ENCODE data around the gene LRGUK. TPM values are rescaled to one million over a fixed set of nuclear protein-coding genes. Genes with fewer than 3 reads are reported as not detected.
"Not testable (repeated sequence)": the region's sequence is repeated elsewhere in the genome, so short reads cannot be mapped to it uniquely, and the experiment has no call there.

Gene LRGUK
- total RNA-seq (0.89 TPM), polyA plus RNA-seq (ENCODE audit: insufficient read depth in 1 of 8, insufficient read length in 8 of 8, low replicate concordance in 1 of 8) (1 to 10 TPM in 1 of 8 donors, under 1 TPM in 7; 0.23 to 1.0 (median 0.35) TPM)
- long read RNA-seq, donor 1, result 0 reads
- long read RNA-seq, donor 2, result 0 reads
- long read RNA-seq, donor 3, result 0 reads
- long read RNA-seq, donor 4, result 0 reads
- long read RNA-seq, donor 5, result 0 reads
- long read RNA-seq, donor 6, result 0 reads
- long read RNA-seq, donor 7, result 0 reads
- long read RNA-seq, donor 8, result 0 reads
- long read RNA-seq, donor 9, result 0 reads
- long read RNA-seq, donor 10, result 0 reads
- long read RNA-seq, donor 11, result 0 reads

DNA sequence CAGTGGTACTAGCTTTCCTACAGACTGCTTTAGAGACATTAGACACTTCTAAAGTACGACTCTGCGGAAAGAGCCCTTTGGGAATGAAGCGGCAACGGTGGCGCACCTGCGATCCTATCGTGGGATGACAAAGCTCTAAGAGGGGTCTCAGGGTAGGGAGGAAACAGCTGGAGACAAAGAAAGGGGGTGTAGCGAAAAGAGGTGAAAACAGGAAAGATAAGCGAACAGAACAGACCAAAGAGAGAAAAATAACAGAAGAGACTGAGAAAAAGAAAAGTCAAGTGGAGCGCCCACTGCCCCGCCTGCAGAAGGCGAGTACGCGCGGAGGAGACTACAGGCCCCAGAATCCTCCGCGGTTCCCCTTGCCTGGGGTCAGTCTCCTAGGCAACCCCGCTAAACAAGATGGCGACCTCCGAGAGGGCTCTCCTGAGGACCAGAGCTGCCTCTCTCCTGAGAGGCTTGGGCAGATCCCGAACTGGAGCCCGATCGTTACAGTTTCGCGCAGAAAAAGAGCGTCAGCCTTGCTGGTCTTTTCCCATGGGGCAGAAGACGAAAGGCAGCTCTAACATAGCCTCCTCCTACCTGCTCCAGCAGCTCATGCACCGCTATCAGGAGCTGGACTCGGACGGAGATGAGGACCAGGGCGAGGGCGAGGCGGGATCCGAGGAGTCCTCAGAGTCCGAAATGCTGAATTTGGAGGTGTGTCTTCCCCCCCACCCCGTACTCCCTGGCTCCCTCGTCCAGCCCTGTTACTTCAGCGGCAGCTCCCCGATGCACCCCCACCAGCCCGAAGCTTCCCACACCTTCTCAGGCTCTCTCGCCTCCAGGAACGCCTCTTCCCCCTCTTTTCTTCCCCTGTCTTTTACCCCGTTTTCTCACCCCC is at the start of gene LRGUK:
LRGUK (plus strand) TSS at position 375 of the 883 bp plus-strand sequence; CDS start at position 403, 28 bp downstream.
- peak within 1 kb of the TSS; percentile 65 for H3K4me3 ChIP-seq (ENCODE audit: low read length)
- H3K27me3 ChIP-seq (ENCODE audit: control insufficient read depth, insufficient read depth, low read length), result no peaks in the 10 kb centered on the region
- H3K27ac ChIP-seq (ENCODE audit: low read length), result no peak within 1 kb of the TSS
- H3K4me1 ChIP-seq (ENCODE audit: control insufficient read depth, insufficient read depth, low read length), result peaks cover 9% of the 10 kb centered on the region
- DNase-seq, result peak; percentile 92
- no peaks in the 10 kb centered on the region for H3K36me3 ChIP-seq (ENCODE audit: control insufficient read depth, insufficient read depth, low read length)
- no peaks in the 10 kb centered on the region for H3K9me3 ChIP-seq (replicated peaks; ENCODE audit: control insufficient read depth, low read depth, low read length)
- WGBS (ENCODE audit: insufficient coverage), result under 1% methylated on average over 38 of the region's 43 CpGs

GRCh38 chr7:134077560-134077959 is 49.6 kb upstream of the LRGUK start:
- not testable (repeated sequence) for H3K4me3 ChIP-seq (ENCODE audit: low read length); H3K9me3 ChIP-seq (replicated peaks; ENCODE audit: control insufficient read depth, low read depth, low read length); H3K27ac ChIP-seq (ENCODE audit: low read length); H3K4me1 ChIP-seq (ENCODE audit: control insufficient read depth, insufficient read depth, low read length); DNase-seq; H3K27me3 ChIP-seq (ENCODE audit: control insufficient read depth, insufficient read depth, low read length); H3K36me3 ChIP-seq (ENCODE audit: control insufficient read depth, insufficient read depth, low read length)
- 100% methylated on average over 1 of the region's 2 CpGs for WGBS (ENCODE audit: insufficient coverage)

- no peaks in the 10 kb centered on the region for H3K4me1 ChIP-seq (ENCODE audit: control insufficient read depth, insufficient read depth, low read length)
- WGBS (ENCODE audit: insufficient coverage), result 54% methylated on average over 2 of the region's 2 CpGs
These were observed 48.1 kb upstream of the LRGUK start for GRCh38 chr7:134078991-134079390.

DNA sequence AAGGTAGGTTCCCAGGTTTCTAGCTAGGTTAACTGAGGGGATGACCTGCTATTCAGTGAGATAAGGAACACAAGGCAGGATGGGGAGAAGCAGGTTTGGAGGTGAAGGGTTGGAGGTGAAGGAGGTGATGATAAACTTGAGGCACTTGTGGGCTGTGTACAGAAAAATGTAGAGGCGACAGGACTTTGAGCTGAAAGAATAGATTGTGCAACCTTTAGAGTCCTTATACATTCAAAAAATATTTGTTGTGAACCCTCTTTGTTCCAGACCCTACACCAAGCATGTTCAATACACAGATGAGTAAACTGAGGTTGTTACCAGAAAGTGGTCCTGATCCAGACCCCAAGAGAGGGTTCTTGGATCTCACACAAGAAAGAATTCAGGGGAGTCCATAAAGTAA is 45.4 kb upstream of the LRGUK start:
- Histone ChIP-seq H3K4me3 (ENCODE audit: low read length) (no peak overlapping the region), H3K9me3 (replicated peaks; ENCODE audit: control insufficient read depth, low read depth, low read length) (no peaks in the 10 kb centered on the region), H3K27me3 (ENCODE audit: control insufficient read depth, insufficient read depth, low read length) (no peaks in the 10 kb centered on the region), H3K27ac (ENCODE audit: low read length) (no peak overlapping the region), H3K4me1 (ENCODE audit: control insufficient read depth, insufficient read depth, low read length) (no peaks in the 10 kb centered on the region), H3K36me3 (ENCODE audit: control insufficient read depth, insufficient read depth, low read length) (no peaks in the 10 kb centered on the region)
- no peak for DNase-seq
- no CpG with 5 or more reads among the region's 1 CpG for WGBS (ENCODE audit: insufficient coverage)

More at GRCh38 chr7:134078991-134079390, 48.1 kb upstream of the LRGUK start:
- Histone ChIP-seq H3K9me3 (replicated peaks; ENCODE audit: control insufficient read depth, low read depth, low read length) (peaks cover 5% of the 10 kb centered on the region), H3K36me3 (ENCODE audit: control insufficient read depth, insufficient read depth, low read length) (peaks cover 2% of the 10 kb centered on the region), H3K27ac (ENCODE audit: low read length) (no peak overlapping the region), H3K27me3 (ENCODE audit: control insufficient read depth, insufficient read depth, low read length) (no peaks in the 10 kb centered on the region), H3K4me3 (ENCODE audit: low read length) (no peak overlapping the region)
- no peak for DNase-seq

DNA sequence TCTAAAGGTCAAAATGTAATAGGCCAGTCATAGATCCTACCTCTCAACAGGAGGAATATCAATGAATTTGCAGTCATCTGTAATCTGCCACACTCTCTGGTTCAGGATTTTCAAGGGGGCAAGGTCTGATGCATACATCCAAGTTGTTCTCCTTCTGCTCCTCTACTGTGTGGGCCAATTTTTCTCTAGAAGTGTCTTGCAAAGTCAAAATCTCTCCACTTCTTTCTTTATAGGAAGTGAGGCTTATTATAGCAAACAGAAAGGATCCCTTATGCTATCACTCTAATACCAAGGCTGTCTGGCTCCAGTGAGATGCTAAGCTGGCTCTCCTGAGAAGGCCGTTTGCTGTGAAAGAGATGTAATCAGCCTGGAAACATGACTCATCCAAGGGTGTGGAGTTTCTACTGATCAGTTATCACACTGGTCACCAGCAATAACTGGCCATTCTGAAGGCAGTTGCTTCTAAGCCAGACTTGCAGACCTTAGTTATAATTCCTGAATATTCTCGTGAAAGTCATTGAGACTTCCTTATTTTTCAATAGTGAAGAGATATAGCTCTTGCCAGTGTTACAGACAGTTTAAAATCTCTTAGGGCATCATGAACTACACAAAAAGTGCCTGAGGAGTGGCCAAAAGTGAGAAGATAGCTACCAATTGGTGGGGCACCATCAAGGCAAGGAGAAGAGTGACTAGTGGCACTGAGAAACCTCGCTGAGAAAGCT is 43.2 kb upstream of the LRGUK start:
- H3K27me3 ChIP-seq (ENCODE audit: control insufficient read depth, insufficient read depth, low read length), result no peaks in the 10 kb centered on the region
- WGBS (ENCODE audit: insufficient coverage), result 71% methylated on average over 1 of the region's 3 CpGs
- H3K4me1 ChIP-seq (ENCODE audit: control insufficient read depth, insufficient read depth, low read length), result no peaks in the 10 kb centered on the region
- H3K4me3 ChIP-seq (ENCODE audit: low read length), result no peak overlapping the region
- peaks cover 10% of the 10 kb centered on the region for H3K9me3 ChIP-seq (replicated peaks; ENCODE audit: control insufficient read depth, low read depth, low read length)
- DNase-seq, result no peak
- H3K27ac ChIP-seq (ENCODE audit: low read length), result no peak overlapping the region
- no peaks in the 10 kb centered on the region for H3K36me3 ChIP-seq (ENCODE audit: control insufficient read depth, insufficient read depth, low read length)

DNA sequence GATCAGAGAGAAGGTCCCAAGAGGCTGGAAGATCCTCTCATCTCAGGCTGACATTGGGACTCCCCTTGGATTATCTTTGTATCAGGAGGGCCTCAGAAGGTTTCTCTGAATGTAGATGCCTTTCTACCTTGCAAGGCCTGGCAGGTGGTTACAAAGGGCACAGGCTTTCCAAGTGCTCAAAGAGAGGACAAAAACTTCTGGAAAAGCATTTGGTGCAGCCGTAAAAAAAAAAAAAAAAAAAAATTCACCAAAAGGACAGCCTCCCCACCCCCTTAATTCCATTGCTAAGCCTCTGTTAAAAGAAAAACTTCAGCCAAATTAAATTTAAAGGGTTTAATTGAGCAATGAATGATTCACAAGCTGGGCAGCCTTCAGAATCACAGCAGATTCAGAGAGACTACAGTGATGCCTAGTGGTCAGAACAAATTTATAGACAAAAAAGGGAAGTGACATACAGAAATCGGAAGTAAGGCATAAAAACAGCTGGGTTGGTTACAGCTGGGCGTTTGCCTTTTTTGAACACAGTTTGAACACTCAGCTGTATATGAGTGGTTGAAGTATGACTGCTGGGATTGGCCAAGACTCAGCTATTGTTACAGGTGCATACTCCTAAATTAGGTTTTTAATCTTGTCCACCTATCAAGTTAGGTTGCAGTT is 42.5 kb upstream of the LRGUK start:
- no peak overlapping the region for H3K4me3 ChIP-seq (ENCODE audit: low read length)
- no peaks in the 10 kb centered on the region for H3K27me3 ChIP-seq (ENCODE audit: control insufficient read depth, insufficient read depth, low read length)
- WGBS (ENCODE audit: insufficient coverage), result 68% methylated on average over 2 of the region's 3 CpGs
- no peak overlapping the region for H3K27ac ChIP-seq (ENCODE audit: low read length)
- peak; percentile 36 for DNase-seq
- H3K4me1 ChIP-seq (ENCODE audit: control insufficient read depth, insufficient read depth, low read length), result no peaks in the 10 kb centered on the region
- H3K9me3 ChIP-seq (replicated peaks; ENCODE audit: control insufficient read depth, low read depth, low read length), result peaks cover 17% of the 10 kb centered on the region
- no peaks in the 10 kb centered on the region for H3K36me3 ChIP-seq (ENCODE audit: control insufficient read depth, insufficient read depth, low read length)

- no peaks in the 10 kb centered on the region for H3K36me3 ChIP-seq (ENCODE audit: control insufficient read depth, insufficient read depth, low read length)
- H3K4me3 ChIP-seq (ENCODE audit: low read length), result no peak overlapping the region
- no peaks in the 10 kb centered on the region for H3K4me1 ChIP-seq (ENCODE audit: control insufficient read depth, insufficient read depth, low read length)
- no peaks in the 10 kb centered on the region for H3K27me3 ChIP-seq (ENCODE audit: control insufficient read depth, insufficient read depth, low read length)
- DNase-seq, result no peak
- H3K27ac ChIP-seq (ENCODE audit: low read length), result no peak overlapping the region
- H3K9me3 ChIP-seq (replicated peaks; ENCODE audit: control insufficient read depth, low read depth, low read length), result peaks cover 18% of the 10 kb centered on the region
These were observed 41.8 kb upstream of the LRGUK start for GRCh38 chr7:134085311-134085710.

DNA sequence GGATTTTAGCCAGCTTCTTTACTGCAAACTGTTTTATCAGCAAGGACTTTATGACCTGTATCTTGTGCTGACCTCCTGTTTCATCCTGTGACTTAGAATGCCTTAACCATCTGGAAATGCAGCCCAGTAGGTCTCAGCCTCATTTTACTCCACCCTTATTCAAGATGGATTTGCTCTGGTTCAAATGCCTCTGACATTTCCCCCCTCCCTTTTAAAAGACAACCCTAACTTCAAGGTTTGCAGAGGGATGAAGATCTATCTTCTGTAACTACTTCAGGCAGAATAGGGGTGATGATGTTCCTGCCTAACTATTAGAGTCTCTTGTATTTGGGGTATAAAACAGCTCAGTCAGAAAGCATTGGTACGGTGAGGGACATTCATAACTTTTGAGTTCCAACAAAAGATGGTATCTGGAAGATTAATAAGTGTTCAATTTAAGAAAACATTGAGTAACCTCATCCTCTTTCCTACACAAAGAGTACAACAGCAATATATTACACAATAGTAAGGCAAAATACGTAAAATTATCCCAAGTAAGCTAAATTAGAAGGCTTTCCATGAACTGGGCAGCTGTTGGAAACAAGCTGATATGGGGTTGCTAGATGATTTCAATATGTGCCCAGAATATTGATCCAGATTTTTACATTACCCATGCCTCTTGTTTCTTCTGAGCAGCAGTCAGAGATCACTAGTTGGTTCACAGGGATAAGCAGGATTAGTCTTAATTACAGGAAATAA is 40.0 kb upstream of the LRGUK start:
- no peak for DNase-seq
- no peaks in the 10 kb centered on the region for H3K36me3 ChIP-seq (ENCODE audit: control insufficient read depth, insufficient read depth, low read length)
- no peaks in the 10 kb centered on the region for H3K4me1 ChIP-seq (ENCODE audit: control insufficient read depth, insufficient read depth, low read length)
- no CpG with 5 or more reads among the region's 2 CpGs for WGBS (ENCODE audit: insufficient coverage)
- no peak overlapping the region for H3K27ac ChIP-seq (ENCODE audit: low read length)
- H3K9me3 ChIP-seq (replicated peaks; ENCODE audit: control insufficient read depth, low read depth, low read length), result peaks cover 20% of the 10 kb centered on the region
- H3K4me3 ChIP-seq (ENCODE audit: low read length), result no peak overlapping the region
- no peaks in the 10 kb centered on the region for H3K27me3 ChIP-seq (ENCODE audit: control insufficient read depth, insufficient read depth, low read length)

- H3K36me3 ChIP-seq (ENCODE audit: control insufficient read depth, insufficient read depth, low read length), result no peaks in the 10 kb centered on the region
- H3K4me3 ChIP-seq (ENCODE audit: low read length), result no peak overlapping the region
- no peak for DNase-seq
- no peaks in the 10 kb centered on the region for H3K27me3 ChIP-seq (ENCODE audit: control insufficient read depth, insufficient read depth, low read length)
- peaks cover 20% of the 10 kb centered on the region for H3K9me3 ChIP-seq (replicated peaks; ENCODE audit: control insufficient read depth, low read depth, low read length)
- no peaks in the 10 kb centered on the region for H3K4me1 ChIP-seq (ENCODE audit: control insufficient read depth, insufficient read depth, low read length)
- no peak overlapping the region for H3K27ac ChIP-seq (ENCODE audit: low read length)
These were observed 38.9 kb upstream of the LRGUK start for GRCh38 chr7:134088199-134088598.

All from muscle of leg (tissue), 16 donors.